GM13977 (cell line): Measurements from ENCODE around the gene ATP1A2.

ENCODE experiments used
- DNase-seq: peaks from one replicate; pipeline ENCODE4 v3.0.0; 2012; ENCODE audit warnings: low spot score
- in situ Hi-C: fragments of 300-500 bp; cut with MboI; formaldehyde crosslinking; loops from one replicate; pipeline ENCODE4 v1.12.0; 2022; ENCODE audit warnings: low sequenced_read_pairs, low pct_unique_long_range_greater_than_20kb, mixed read lengths, inconsistent platforms; ENCODE audit not compliant: unreplicated experiment
- TF ChIP-seq, protein P1 (sequence below): IDR thresholded peaks from 2 replicates; pipeline ENCODE4 v1.5.1; 2012; ENCODE audit warnings: mild to moderate bottlenecking, control low read depth; ENCODE audit not compliant: insufficient read depth; ENCODE audit errors: extremely low read depth, missing control alignments

Gene ATP1A2

DNA sequence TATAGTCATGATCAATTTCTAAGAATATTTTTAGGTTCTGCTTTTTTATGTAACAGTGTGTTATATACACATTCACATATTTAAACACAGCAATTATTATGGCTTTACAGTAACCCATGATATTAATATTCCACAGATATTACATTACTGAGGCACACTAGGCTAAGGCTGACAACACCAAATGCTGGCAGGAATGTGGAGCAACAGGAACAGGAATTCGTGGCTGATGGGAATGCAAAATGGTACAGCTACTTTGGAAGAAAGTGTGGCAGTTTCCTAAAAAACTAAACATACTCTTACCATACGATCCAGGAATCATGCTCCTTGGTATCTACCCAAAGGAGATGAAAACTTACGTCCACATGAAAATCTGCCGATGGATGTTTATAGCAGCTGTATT lies 36.1 kb upstream of the ATP1A2 start:
- no peak for DNase-seq
- in situ Hi-C loops, result no loop called here
- TF ChIP-seq, protein P1, sequence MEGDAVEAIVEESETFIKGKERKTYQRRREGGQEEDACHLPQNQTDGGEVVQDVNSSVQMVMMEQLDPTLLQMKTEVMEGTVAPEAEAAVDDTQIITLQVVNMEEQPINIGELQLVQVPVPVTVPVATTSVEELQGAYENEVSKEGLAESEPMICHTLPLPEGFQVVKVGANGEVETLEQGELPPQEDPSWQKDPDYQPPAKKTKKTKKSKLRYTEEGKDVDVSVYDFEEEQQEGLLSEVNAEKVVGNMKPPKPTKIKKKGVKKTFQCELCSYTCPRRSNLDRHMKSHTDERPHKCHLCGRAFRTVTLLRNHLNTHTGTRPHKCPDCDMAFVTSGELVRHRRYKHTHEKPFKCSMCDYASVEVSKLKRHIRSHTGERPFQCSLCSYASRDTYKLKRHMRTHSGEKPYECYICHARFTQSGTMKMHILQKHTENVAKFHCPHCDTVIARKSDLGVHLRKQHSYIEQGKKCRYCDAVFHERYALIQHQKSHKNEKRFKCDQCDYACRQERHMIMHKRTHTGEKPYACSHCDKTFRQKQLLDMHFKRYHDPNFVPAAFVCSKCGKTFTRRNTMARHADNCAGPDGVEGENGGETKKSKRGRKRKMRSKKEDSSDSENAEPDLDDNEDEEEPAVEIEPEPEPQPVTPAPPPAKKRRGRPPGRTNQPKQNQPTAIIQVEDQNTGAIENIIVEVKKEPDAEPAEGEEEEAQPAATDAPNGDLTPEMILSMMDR, result no peak

DNA sequence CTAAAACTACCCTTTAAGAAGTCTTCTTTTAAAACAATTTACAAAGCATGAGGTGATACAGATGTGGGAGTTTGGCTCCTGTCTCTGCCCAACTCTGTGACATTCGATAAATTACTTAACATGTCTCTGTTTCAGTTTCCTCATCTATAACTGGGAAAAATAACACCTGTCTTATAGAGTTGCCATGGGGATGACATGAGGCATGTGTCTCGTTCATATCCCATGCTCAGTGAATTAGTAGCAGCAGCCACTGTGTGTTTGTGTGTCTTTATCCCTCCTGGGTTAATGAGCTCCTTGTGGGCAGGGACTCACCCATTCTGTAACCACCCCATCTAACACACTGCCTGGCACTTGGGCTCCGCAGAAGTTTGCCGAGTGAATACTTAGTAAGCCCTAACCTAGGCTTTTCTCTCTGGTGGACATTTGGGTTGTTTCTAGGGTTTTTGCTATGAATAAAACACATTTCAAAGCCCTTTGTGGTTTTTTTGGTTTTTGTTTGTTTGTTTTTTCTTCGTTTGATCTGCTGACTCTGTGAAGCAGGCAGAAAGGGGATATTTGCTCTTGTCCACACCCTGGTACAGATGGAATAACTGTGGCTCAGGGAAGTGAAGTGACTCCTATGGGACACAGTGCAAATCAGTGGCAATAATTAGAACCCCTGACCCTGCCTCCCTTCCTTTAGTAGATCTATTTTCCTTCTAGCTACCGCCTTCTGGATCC lies 35.0 kb upstream of the ATP1A2 start:
- no peak for DNase-seq
- in situ Hi-C loops, result loop anchor here (5.0 kb wide), 1 partner anchor 33 kb away; no protein-coding TSS in a partner anchor
- TF ChIP-seq, protein P1, result no peak

DNA sequence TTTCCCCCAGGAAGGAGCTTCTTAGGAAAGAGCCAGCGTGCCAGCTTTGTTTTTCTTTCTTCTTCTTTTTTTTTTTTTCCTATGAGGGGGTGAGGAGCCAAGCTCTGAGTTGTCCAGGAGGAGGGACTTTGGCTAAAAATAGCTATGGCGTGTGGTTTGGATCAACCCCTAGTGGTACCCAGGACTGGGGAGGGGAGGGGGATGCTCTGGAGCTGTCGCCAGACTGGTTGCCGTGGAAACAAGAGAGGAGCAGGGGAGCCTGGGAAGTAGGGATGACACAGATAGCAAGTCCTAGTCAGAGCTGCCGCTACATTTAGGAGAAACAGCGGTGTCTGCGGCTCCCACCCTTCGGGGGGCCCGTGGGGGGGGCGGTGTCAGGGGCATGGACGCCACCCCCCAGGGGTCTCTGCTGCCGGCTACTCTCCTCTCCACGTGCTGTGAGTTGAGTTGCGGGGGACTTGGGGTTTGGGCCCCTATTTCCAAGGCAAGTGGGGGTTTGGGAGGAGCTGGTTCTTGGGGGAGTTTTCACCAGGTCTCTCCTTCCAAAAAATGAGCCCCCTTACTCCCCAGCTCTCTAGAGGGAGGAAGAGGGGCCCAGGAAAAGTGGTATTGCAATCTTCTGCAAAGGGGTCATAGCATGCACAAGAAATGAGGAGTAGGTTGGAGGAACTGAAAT lies 34.2 kb upstream of the ATP1A2 start, which contains the start of gene KCNJ9:
KCNJ9 (plus strand) TSS at position 278 of the 676 bp plus-strand sequence. CDS start 2,493 bp downstream, outside the sequence.
- no peak for DNase-seq
- TF ChIP-seq, protein P1, result no peak
- in situ Hi-C loops, result loop anchor here (5.0 kb wide), 1 partner anchor 34 kb away; no protein-coding TSS in a partner anchor

DNA sequence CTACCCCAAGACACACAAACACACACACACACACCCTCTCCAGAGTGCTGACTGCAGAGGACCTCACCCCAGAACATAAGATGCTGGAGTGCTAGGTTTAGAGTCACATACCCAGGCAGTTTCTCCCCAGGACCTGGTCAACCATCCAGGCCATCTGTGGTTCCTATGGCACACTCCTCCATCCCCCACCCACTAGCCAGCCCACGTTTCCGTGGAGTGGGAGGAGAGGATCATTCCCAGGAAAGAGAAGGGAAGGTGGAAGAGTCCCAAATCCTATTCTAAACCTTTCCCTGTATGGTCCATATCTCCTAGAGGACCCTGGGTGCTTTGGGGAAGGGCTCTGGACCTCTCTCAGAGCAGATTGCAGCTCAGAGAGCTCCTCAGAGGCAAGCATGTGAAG lies 33.1 kb upstream of the ATP1A2 start:
- in situ Hi-C loops, result loop anchor here (5.0 kb wide), 1 partner anchor 35 kb away; no protein-coding TSS in a partner anchor
- DNase-seq, result no peak
- TF ChIP-seq, protein P1, result no peak

DNA sequence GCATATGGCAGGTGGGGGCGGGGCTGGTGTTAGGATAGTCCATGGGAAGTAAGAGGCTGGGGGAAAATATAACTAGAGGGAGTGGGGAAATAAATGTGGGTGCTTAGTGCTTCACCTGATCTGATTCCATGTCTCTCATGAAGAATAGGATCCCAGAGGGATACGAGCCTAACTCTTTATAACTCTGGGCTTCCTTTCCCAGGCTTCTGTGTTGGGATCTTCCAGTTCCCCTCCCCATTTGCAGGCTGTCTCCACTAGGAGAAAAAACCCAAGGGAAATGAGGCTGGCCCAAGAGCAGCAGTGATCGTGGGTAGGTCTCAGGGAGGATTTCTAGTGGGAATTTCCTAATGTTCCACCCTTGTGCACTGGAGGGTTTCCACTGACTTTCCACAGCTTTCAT lies 32.6 kb upstream of the ATP1A2 start:
- in situ Hi-C loops, result loop anchor here (5.0 kb wide), 1 partner anchor 36 kb away; no protein-coding TSS in a partner anchor
- DNase-seq, result no peak
- TF ChIP-seq, protein P1, result no peak

DNA sequence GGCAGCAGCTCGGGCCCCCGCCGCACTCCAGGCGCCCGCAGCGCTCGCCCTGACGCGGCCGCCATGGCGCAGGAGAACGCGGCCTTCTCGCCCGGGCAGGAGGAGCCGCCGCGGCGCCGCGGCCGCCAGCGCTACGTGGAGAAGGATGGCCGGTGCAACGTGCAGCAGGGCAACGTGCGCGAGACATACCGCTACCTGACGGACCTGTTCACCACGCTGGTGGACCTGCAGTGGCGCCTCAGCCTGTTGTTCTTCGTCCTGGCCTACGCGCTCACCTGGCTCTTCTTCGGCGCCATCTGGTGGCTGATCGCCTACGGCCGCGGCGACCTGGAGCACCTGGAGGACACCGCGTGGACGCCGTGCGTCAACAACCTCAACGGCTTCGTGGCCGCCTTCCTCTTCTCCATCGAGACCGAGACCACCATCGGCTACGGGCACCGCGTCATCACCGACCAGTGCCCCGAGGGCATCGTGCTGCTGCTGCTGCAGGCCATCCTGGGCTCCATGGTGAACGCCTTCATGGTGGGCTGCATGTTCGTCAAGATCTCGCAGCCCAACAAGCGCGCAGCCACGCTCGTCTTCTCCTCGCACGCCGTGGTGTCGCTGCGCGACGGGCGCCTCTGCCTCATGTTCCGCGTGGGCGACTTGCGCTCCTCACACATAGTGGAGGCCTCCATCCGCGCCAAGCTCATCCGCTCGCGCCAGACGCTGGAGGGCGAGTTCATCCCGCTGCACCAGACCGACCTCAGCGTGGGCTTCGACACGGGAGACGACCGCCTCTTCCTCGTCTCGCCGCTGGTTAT lies 31.4 kb upstream of the ATP1A2 start:
- in situ Hi-C loops, result loop anchor here (5.0 kb wide), 1 partner anchor 37 kb away; no protein-coding TSS in a partner anchor
- TF ChIP-seq, protein P1, result peak; percentile 93
- DNase-seq, result peak; percentile 91
